Mesenchymal stem cell (in vitro differentiated cells and primary cell): Measurements from ENCODE around the gene KIF1B.

Experiments
- DNase-seq: peaks from one replicate; pipeline ENCODE4 v3.0.0-alpha.2; 2013
- H2AFZ ChIP-seq: one replicate; pipeline ENCODE4 v1.6.1; 2013; ENCODE audit warnings: low read depth, mild to moderate bottlenecking, control low read depth, inconsistent platforms, low read length, moderate library complexity
- H2AK5ac ChIP-seq: 2 replicates; pipeline ENCODE4 v1.6.1; 2013; ENCODE audit warnings: low read length, moderate library complexity, mild to moderate bottlenecking, inconsistent platforms; ENCODE audit not compliant: severe bottlenecking
- H2BK120ac ChIP-seq: one replicate; pipeline ENCODE4 v1.6.1; 2013; ENCODE audit warnings: low read depth, mild to moderate bottlenecking, inconsistent platforms, low read length, moderate library complexity
- H2BK12ac ChIP-seq, 2 experiments: one replicate each; pipeline ENCODE4 v1.6.1; 2013; ENCODE audit warnings: inconsistent platforms in 2 of 2, low read length in 2 of 2, mild to moderate bottlenecking in 2 of 2, moderate library complexity in 2 of 2, control low read depth in 1 of 2
- H2BK15ac ChIP-seq: one replicate; pipeline ENCODE4 v1.6.1; 2013; ENCODE audit warnings: mild to moderate bottlenecking, low read depth, inconsistent platforms; ENCODE audit not compliant: poor library complexity, severe bottlenecking
- H2BK5ac ChIP-seq: 2 replicates; pipeline ENCODE4 v1.6.1; 2013; ENCODE audit warnings: low read depth, mild to moderate bottlenecking, low read length, control low read depth, inconsistent platforms; ENCODE audit not compliant: poor library complexity, severe bottlenecking
- H3K14ac ChIP-seq, 2 experiments: one replicate each; pipeline ENCODE4 v1.6.1; 2013; ENCODE audit warnings: inconsistent platforms in 2 of 2, low read length in 2 of 2, control low read depth in 1 of 2, mild to moderate bottlenecking in 1 of 2, moderate library complexity in 1 of 2
- H3K18ac ChIP-seq, 2 experiments: one replicate each; pipeline ENCODE4 v1.6.1; 2013; ENCODE audit warnings: inconsistent platforms in 2 of 2, low read length in 2 of 2, control low read depth in 1 of 2, low read depth in 1 of 2, mild to moderate bottlenecking in 1 of 2
- H3K23ac ChIP-seq, 2 experiments: one replicate each; pipeline ENCODE4 v1.6.1; 2013; ENCODE audit warnings: inconsistent platforms in 2 of 2, low read length in 2 of 2, mild to moderate bottlenecking in 2 of 2, moderate library complexity in 2 of 2, control low read depth in 1 of 2
- H3K27ac ChIP-seq: 2 replicates; pipeline ENCODE4 v1.5.1; 2013; ENCODE audit warnings: mild to moderate bottlenecking, moderate library complexity, low read length, control low read depth, inconsistent platforms; ENCODE audit not compliant: poor library complexity, severe bottlenecking
- H3K27me3 ChIP-seq, 2 experiments: 2 replicates each; pipeline versions ENCODE4 v1.6.1 to v1.7.0; 2013; ENCODE audit warnings: low read length in 2 of 2, mild to moderate bottlenecking in 2 of 2, moderate library complexity in 2 of 2, control low read depth in 1 of 2, inconsistent platforms in 1 of 2; ENCODE audit not compliant: control insufficient read depth in 1 of 2, insufficient read depth in 1 of 2
- H3K36me3 ChIP-seq, 2 experiments: 2 replicates each; pipeline versions ENCODE4 v1.6.1 to v1.7.0; 2013; ENCODE audit warnings: low read length in 2 of 2, control low read depth in 1 of 2, inconsistent platforms in 1 of 2, low read depth in 1 of 2, mild to moderate bottlenecking in 1 of 2; ENCODE audit not compliant: insufficient read depth in 2 of 2, control insufficient read depth in 1 of 2
- H3K4ac ChIP-seq, 2 experiments: one replicate each; pipeline ENCODE4 v1.6.1; 2013; ENCODE audit warnings: inconsistent platforms in 2 of 2, low read length in 2 of 2, mild to moderate bottlenecking in 2 of 2, moderate library complexity in 2 of 2, control low read depth in 1 of 2, low read depth in 1 of 2
- H3K4me1 ChIP-seq: 2 replicates; pipeline ENCODE4 v1.6.1; 2013; ENCODE audit warnings: low read depth, low read length, control low read depth; ENCODE audit not compliant: control insufficient read depth, insufficient read depth
- H3K4me2 ChIP-seq: 2 replicates; pipeline ENCODE4 v1.6.1; 2013; ENCODE audit warnings: low read length, mild to moderate bottlenecking, inconsistent platforms; ENCODE audit not compliant: poor library complexity, severe bottlenecking
- H3K4me3 ChIP-seq, 2 experiments: 2 replicates each; pipeline versions ENCODE4 v1.5.1 to v1.7.0; 2013; ENCODE audit warnings: low read length in 2 of 2, mild to moderate bottlenecking in 2 of 2, control low read depth in 1 of 2, low read depth in 1 of 2; ENCODE audit not compliant: insufficient read depth in 1 of 2
- H3K79me1 ChIP-seq: replicated peaks from 2 replicates; pipeline ENCODE4 v1.6.1; 2013; ENCODE audit warnings: mild to moderate bottlenecking, control low read depth, low read length, inconsistent platforms; ENCODE audit not compliant: poor library complexity, severe bottlenecking
- H3K9ac ChIP-seq: 2 replicates; pipeline ENCODE4 v1.7.0; 2013; ENCODE audit warnings: mild to moderate bottlenecking, low read length, moderate library complexity
- H3K9me3 ChIP-seq: 2 replicates; pipeline ENCODE4 v1.7.0; 2013; ENCODE audit warnings: mild to moderate bottlenecking, low read length; ENCODE audit not compliant: control insufficient read depth
- H4K8ac ChIP-seq: one replicate; pipeline ENCODE4 v1.6.1; 2013; ENCODE audit warnings: inconsistent platforms, mild to moderate bottlenecking, low read length, moderate library complexity
- H4K91ac ChIP-seq: one replicate; pipeline ENCODE4 v1.6.1; 2013; ENCODE audit warnings: mild to moderate bottlenecking, low read length, inconsistent platforms
- WGBS: methylation state at CpG from one replicate; pipeline ENCODE4 v1.1.7; 2013; ENCODE audit warnings: mixed read lengths; 5-methylcytosine and 5-hydroxymethylcytosine counted together

KIF1B gene

DNA sequence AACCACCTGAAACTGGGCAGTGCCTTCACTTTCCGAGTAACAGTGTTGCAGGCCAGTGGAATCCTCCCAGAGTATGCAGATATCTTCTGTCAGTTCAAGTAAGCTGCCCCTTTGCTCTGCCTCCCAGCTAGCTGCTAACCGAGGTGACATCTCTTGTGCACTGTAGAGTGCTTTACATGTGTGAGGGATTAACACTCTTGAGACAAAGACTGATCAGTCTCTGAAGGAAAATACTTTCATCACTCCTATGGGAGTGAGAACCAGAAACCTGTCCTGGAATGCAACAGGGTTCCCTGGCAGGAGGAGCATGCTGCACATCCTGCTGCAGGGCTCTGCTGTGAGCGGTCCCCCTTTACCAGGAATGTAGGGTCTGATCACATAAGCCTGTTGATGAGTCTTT, 127.1 kb downstream of the KIF1B start:
- no peaks in the 10 kb centered on the region for H3K27me3 ChIP-seq
- no peak overlapping the region for H2BK15ac ChIP-seq
- no peak overlapping the region for H2BK120ac ChIP-seq
- H3K27ac ChIP-seq = no peak overlapping the region
- H3K79me1 ChIP-seq = no peaks in the 10 kb centered on the region
- no peak overlapping the region for H2BK12ac ChIP-seq
- no peak for DNase-seq
- no peak overlapping the region for H3K18ac ChIP-seq
- no peaks in the 10 kb centered on the region for H3K9me3 ChIP-seq
- no peak overlapping the region for H2BK5ac ChIP-seq
- H3K14ac ChIP-seq = no peak overlapping the region
- H3K4me1 ChIP-seq = peaks cover 3% of the 10 kb centered on the region
- no peak overlapping the region for H2AFZ ChIP-seq
- no peak overlapping the region for H4K8ac ChIP-seq
- no peak overlapping the region for H3K4me2 ChIP-seq
- no peak overlapping the region for H4K91ac ChIP-seq
- no peak overlapping the region for H3K9ac ChIP-seq
- H3K36me3 ChIP-seq = peaks cover 16 to 78% of the 10 kb centered on the region in 2 experiments
- H3K4ac ChIP-seq = no peak overlapping the region
- H3K4me3 ChIP-seq = no peak overlapping the region
- H2AK5ac ChIP-seq = no peak overlapping the region
- WGBS = 97% methylated on average over 2 of the region's 3 CpGs
- H3K23ac ChIP-seq = no peak overlapping the region

DNA sequence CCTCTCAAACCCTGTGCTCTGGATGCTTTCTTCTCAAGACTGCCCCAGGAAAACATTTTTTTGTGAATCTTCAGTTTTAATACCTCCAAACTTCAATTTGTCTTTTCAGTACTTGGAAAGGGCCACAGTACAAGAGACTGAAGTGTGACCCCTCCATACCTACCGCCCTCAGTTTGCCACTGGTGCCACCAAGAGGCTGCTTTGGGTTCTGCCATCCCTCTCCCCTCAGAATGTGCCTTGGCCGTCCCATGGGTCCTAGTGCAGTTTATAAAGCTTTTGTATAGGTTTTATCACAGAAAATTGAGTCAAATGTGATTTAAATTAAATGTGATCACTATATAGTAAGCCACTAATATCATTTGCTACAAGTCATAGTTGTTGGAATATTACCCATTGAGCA, 127.7 kb downstream of the KIF1B start:
- H3K4ac ChIP-seq = no peak overlapping the region
- no peak overlapping the region for H3K27ac ChIP-seq
- no peak overlapping the region for H4K8ac ChIP-seq
- no peak overlapping the region for H2BK120ac ChIP-seq
- DNase-seq = peak; percentile 36
- H3K27me3 ChIP-seq = no peaks in the 10 kb centered on the region
- no peak overlapping the region for H3K18ac ChIP-seq
- H3K9me3 ChIP-seq = no peaks in the 10 kb centered on the region
- H3K79me1 ChIP-seq = no peaks in the 10 kb centered on the region
- H3K4me3 ChIP-seq = no peak overlapping the region
- H4K91ac ChIP-seq = no peak overlapping the region
- H2BK5ac ChIP-seq = no peak overlapping the region
- H2BK12ac ChIP-seq = no peak overlapping the region
- H3K36me3 ChIP-seq = peaks cover 17 to 84% of the 10 kb centered on the region in 2 experiments
- H2AK5ac ChIP-seq = no peak overlapping the region
- no peak overlapping the region for H2BK15ac ChIP-seq
- 64% methylated on average over 1 of the region's 2 CpGs for WGBS
- no peak overlapping the region for H2AFZ ChIP-seq
- H3K23ac ChIP-seq = no peak overlapping the region
- H3K4me2 ChIP-seq = no peak overlapping the region
- H3K14ac ChIP-seq = no peak overlapping the region
- H3K9ac ChIP-seq = no peak overlapping the region
- peaks cover 3% of the 10 kb centered on the region for H3K4me1 ChIP-seq

DNA sequence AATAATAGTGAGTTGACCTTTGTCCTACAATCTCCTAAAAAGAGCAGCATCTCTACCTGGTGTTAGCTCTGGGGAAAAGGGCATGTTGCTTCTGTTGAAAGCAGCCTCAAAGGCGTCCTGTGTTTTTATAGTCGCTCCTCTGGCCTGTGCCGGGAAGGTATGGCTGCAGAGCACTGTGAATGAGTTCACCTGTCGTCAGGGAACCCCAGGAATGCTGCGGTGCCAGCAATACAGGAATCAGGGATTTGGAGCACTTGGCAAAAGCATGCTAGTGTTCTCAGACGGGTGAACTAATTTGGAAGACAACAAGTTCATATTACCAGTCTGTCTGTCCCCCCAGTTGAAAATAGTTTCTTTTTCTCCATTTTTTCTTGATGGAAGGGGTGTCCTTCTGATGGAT, 128.2 kb downstream of the KIF1B start:
- WGBS = 91% methylated on average over 5 of the region's 6 CpGs
- Histone ChIP-seq H2BK15ac (no peak overlapping the region), H2BK120ac (no peak overlapping the region), H4K91ac (no peak overlapping the region), H3K23ac (no peak overlapping the region), H3K79me1 (no peaks in the 10 kb centered on the region), H3K9me3 (no peaks in the 10 kb centered on the region), H3K14ac (no peak overlapping the region), H3K18ac (no peak overlapping the region), H3K4me2 (no peak overlapping the region), H3K27me3 (no peaks in the 10 kb centered on the region), H2BK12ac (no peak overlapping the region), H3K27ac (no peak overlapping the region), H2AFZ (no peak overlapping the region), H2AK5ac (no peak overlapping the region), H3K9ac (no peak overlapping the region), H3K4me3 (no peak overlapping the region), H4K8ac (no peak overlapping the region), H3K4me1 (peaks cover 3% of the 10 kb centered on the region), H3K36me3 (peaks cover 22 to 88% of the 10 kb centered on the region in 2 experiments), H3K4ac (no peak overlapping the region), H2BK5ac (no peak overlapping the region)
- DNase-seq = no peak

DNA sequence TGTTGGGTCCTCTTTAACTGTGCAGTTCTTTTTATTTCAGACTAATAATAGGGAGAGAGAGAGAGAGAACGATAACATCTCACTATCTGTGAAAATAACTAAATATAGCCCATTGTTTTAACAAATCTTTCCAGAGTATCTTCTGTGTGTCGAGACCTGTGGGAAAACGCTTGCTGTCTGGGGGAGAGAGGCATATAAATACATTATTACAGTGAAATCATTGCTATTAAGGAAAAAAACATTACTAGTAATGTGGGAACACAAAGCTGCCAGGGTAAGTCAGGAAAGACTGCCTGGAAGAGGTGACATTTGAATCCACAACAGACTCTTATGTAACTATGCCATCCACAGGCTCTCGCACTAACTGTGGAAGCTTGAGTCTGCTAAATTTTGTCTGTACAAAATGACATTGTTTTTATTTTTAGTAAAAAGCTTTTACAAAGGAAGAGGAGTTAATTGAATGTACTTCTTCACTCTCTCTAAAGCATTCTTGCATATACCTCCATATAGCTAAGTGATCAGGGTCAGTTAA, 128.7 kb downstream of the KIF1B start:
- H2AFZ ChIP-seq = no peak overlapping the region
- H3K9me3 ChIP-seq = no peaks in the 10 kb centered on the region
- no peak overlapping the region for H3K23ac ChIP-seq
- H3K4me2 ChIP-seq = no peak overlapping the region
- no peak overlapping the region for H3K4me3 ChIP-seq
- H3K4ac ChIP-seq = no peak overlapping the region
- no peak overlapping the region for H4K91ac ChIP-seq
- H3K9ac ChIP-seq = peak overlapping the region; percentile 9
- no peak overlapping the region for H2BK5ac ChIP-seq
- no peak overlapping the region for H3K18ac ChIP-seq
- no peak overlapping the region for H4K8ac ChIP-seq
- no CpG with 5 or more reads among the region's 4 CpGs for WGBS
- no peak overlapping the region for H2AK5ac ChIP-seq
- no peaks in the 10 kb centered on the region for H3K79me1 ChIP-seq
- H2BK120ac ChIP-seq = no peak overlapping the region
- peaks cover 25 to 92% of the 10 kb centered on the region in 2 experiments for H3K36me3 ChIP-seq
- no peak overlapping the region for H2BK12ac ChIP-seq
- H3K14ac ChIP-seq = no peak overlapping the region
- no peak overlapping the region for H2BK15ac ChIP-seq
- H3K27me3 ChIP-seq = no peaks in the 10 kb centered on the region
- peaks cover 3% of the 10 kb centered on the region for H3K4me1 ChIP-seq
- no peak overlapping the region for H3K27ac ChIP-seq
- no peak for DNase-seq
